K562 (cell line): ENCODE measurements around the gene NEB. TPM values are rescaled to one million over a fixed set of nuclear protein-coding genes. Genes with fewer than 3 reads are reported as not detected.

Source experiments
- CBX3 ChIP-seq, 2 experiments: IDR thresholded peaks; 1 replicate in 1 of 2; 2 replicates in 1 of 2; pipeline ENCODE4 v1.6.1; 2012; ENCODE audit warnings: inconsistent platforms in 2 of 2, low read length in 2 of 2, borderline replicate concordance in 1 of 2, control low read depth in 1 of 2
- ELF2 ChIP-seq: fragments of 250-450 bp; sonication (Bioruptor Pico); IDR thresholded peaks from 2 replicates; pipeline ENCODE4 v1.5.0; 2021; ENCODE audit warnings: mild to moderate bottlenecking
- HDAC6 ChIP-seq: IDR thresholded peaks from 2 replicates; pipeline ENCODE4 v1.6.1; 2012; ENCODE audit warnings: low read depth, mild to moderate bottlenecking, control low read depth, inconsistent platforms, low read length, moderate library complexity
- PTRF ChIP-seq: fragments of 450-650 bp; IDR thresholded peaks from 2 replicates; pipeline ENCODE4 v1.6.1; 2016; ENCODE audit warnings: mild to moderate bottlenecking, missing genetic modification characterization, missing compliant biosample characterization
- PTTG1 ChIP-seq: fragments of 450-650 bp; IDR thresholded peaks from 2 replicates; pipeline ENCODE4 v1.6.1; 2016; ENCODE audit warnings: low read depth, mild to moderate bottlenecking, missing genetic modification characterization, missing compliant biosample characterization
- RBM39 ChIP-seq: fragments of 200-400 bp; formaldehyde crosslinking; optimal IDR thresholded peaks from 2 replicates; pipeline ENCODE3; 2018; ENCODE audit warnings: low read depth, low read length
- SAFB2 ChIP-seq: fragments of 200-400 bp; formaldehyde crosslinking; IDR thresholded peaks from 2 replicates; pipeline ENCODE4 v1.6.1; 2018; ENCODE audit warnings: borderline replicate concordance, low read length, low read depth, moderate library complexity; ENCODE audit not compliant: severe bottlenecking
- TFAM ChIP-seq: fragments of 250-450 bp; sonication (Bioruptor Pico); conservative IDR thresholded peaks from 2 replicates; pipeline ENCODE4 v1.5.0; 2021; ENCODE audit warnings: mild to moderate bottlenecking, moderate library complexity
- ZBTB34 ChIP-seq: fragments of 250-450 bp; sonication (Bioruptor Pico); IDR thresholded peaks from 2 replicates; pipeline ENCODE4 v1.8.0; 2021; ENCODE audit warnings: mild to moderate bottlenecking, moderate library complexity
- ZNF175 ChIP-seq: fragments of 200-800 bp; sonication (Bioruptor generic); IDR thresholded peaks from 2 replicates; pipeline ENCODE4 v1.6.1; 2016; ENCODE audit warnings: low read depth, mild to moderate bottlenecking, missing genetic modification characterization, missing compliant biosample characterization
- ZNF589 ChIP-seq: fragments of 200-800 bp; sonication (Bioruptor generic); IDR thresholded peaks from 2 replicates; pipeline ENCODE4 v1.6.1; 2016; ENCODE audit warnings: low read depth, missing genetic modification characterization, missing compliant biosample characterization
- ZNF76 ChIP-seq: fragments of 250-450 bp; sonication (Bioruptor Pico); IDR thresholded peaks from 2 replicates; pipeline ENCODE4 v1.4.0; 2020; ENCODE audit warnings: mild to moderate bottlenecking, moderate library complexity, borderline replicate concordance
- ZNF766 ChIP-seq: fragments of 200-800 bp; sonication (Bioruptor generic); conservative IDR thresholded peaks from 2 replicates; pipeline ENCODE4 v1.6.1; 2016; ENCODE audit warnings: missing genetic modification characterization, missing compliant biosample characterization
- polyA plus RNA-seq, 8 experiments: library from polyadenylated mRNA; depleted of rRNA in 4 of 8; stranded (reverse) in 5 of 8; unstranded in 3 of 8; fragments of >200 nt; fragmentation: Nextera tagmentation in 2 of 8; fragmentation: Illumina TruSeq in 1 of 8; extraction: Ambion mirVana in 2 of 8; extraction: Trizol in 1 of 8; gene quantifications; 2 replicates each; pipeline versions ENCODE4 v1.2.1 to v1.2.3, GENCODE V29; 2011 to 2014; ENCODE audit warnings: inconsistent platforms in 1 of 8, missing spikeins in 1 of 8
- total RNA-seq, 7 experiments: library from RNA; depleted of rRNA in 6 of 7; stranded (reverse); fragments of >200 nt in 6 of 7; fragmentation: Illumina TruSeq in 2 of 7; extraction: Trizol in 2 of 7; gene quantifications; 2 replicates each; pipeline versions ENCODE4 v1.2.1 to v1.2.3, GENCODE V29; 2011 to 2021; ENCODE audit warnings: low replicate concordance in 1 of 7
- TF ChIP-seq, protein P1 (sequence below): fragments of 450-650 bp; IDR thresholded peaks from 2 replicates; pipeline ENCODE4 v1.6.1; 2014; ENCODE audit warnings: low read depth, mild to moderate bottlenecking, moderate library complexity, borderline replicate concordance

NEB gene
- total and polyA plus RNA-seq, 9 of the 15 experiments (the other 6 are each of a cell fraction or from before 2014, with no cell fraction given) = 1.7 to 3.8 (median 2.9) TPM

- no peak for TF ChIP-seq SAFB2
- TF ChIP-seq ZNF175 (CRISPR knock-in tag) = peak; percentile 97
- TF ChIP-seq RBM39 = no peak
- peak; percentile 83; the same call in 1 of the 2 replicates for TF ChIP-seq ZNF76 (CRISPR knock-in tag)
- no peak for TF ChIP-seq HDAC6
- TF ChIP-seq ELF2 (CRISPR knock-in tag) = no peak
- TF ChIP-seq, protein P1, sequence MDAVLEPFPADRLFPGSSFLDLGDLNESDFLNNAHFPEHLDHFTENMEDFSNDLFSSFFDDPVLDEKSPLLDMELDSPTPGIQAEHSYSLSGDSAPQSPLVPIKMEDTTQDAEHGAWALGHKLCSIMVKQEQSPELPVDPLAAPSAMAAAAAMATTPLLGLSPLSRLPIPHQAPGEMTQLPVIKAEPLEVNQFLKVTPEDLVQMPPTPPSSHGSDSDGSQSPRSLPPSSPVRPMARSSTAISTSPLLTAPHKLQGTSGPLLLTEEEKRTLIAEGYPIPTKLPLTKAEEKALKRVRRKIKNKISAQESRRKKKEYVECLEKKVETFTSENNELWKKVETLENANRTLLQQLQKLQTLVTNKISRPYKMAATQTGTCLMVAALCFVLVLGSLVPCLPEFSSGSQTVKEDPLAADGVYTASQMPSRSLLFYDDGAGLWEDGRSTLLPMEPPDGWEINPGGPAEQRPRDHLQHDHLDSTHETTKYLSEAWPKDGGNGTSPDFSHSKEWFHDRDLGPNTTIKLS = no peak
- TF ChIP-seq ZNF589 = peak; percentile 93
- TF ChIP-seq PTTG1 (tag) = peak; percentile 78
- peak; percentile 67 for TF ChIP-seq ZNF766
- no peak for TF ChIP-seq CBX3 (IDR thresholded peaks at IDR 0.05; ENCODE audit: borderline replicate concordance in 1 of 2, low read length in 2 of 2)
- TF ChIP-seq PTRF (tag) = 0 out of 2 replicates have a peak, but pooled peaks have one; percentile 33
- no peak for TF ChIP-seq TFAM (CRISPR knock-in tag)
- peak; percentile 79; the same call in 1 of the 2 replicates for TF ChIP-seq ZBTB34 (CRISPR knock-in tag)
These were observed 62.0 kb downstream of the NEB start (continued) for GRCh38 chr2:151672277-151672676.
